Measurements from ENCODE around the gene NHLH1. TPM values are rescaled to one million over a fixed set of nuclear protein-coding genes. Genes with fewer than 3 reads are reported as not detected.

NHLH1 gene
- total RNA-seq, 1 experiment from 2014 or later, result 0.26 TPM

DNA sequence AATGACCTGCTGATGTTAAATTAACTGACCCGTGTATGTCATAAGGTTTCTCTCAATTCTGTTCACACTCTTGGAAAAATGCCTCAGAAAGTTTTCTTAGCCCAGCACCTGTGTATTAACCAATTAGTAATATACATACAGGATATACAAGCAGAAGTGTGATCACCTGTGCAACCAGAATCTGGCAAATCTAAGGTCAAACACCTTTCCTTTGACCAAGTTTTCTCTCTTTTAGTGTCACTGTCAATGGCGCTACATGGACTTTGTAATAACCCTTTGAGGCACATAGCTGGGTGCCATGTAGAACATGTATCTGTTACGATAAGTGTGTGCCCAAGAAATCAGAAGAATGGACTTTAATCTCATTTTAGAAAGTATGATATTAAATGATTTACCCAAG, 22.6 kb upstream of the NHLH1 start:
- no peaks in the 10 kb centered on the region for H3F3A ChIP-seq (ENCODE audit: insufficient read depth, low read depth)
- TF ChIP-seq CTCF (conservative IDR thresholded peaks at IDR 0.05) (no peak), EZH2 (IDR thresholded peaks at IDR 0.05; ENCODE audit: low read depth) (no peak)
- H3K27me3 ChIP-seq (ENCODE audit: insufficient read depth, low read depth), result no peaks in the 10 kb centered on the region
- DNase-seq, result no peak
- peak overlapping the region; percentile 93; the same call in 1 of the 2 replicates for H2AFZ ChIP-seq
- peak overlapping the region; percentile 88 for H3K4me3 ChIP-seq
- ChIA-PET POLR2A (ENCODE audit: unreplicated experiment) (no interaction called here), CTCF (interaction anchor here (0.7 kb wide), 1 partner anchor 60 kb away, joined by 17 read pairs; no protein-coding TSS in a partner anchor)
- H3K79me2 ChIP-seq (ENCODE audit: low read depth), result peaks cover 55% of the 10 kb centered on the region
- no peaks in the 10 kb centered on the region for H3K9me3 ChIP-seq (ENCODE audit: insufficient read depth, low read depth)
- intact Hi-C loops (cut with micrococcal nuclease; ENCODE audit: unreplicated experiment), result no loop called here
- H3K9me2 ChIP-seq (ENCODE audit: insufficient read depth), result no peaks in the 10 kb centered on the region
- H3K4me2 ChIP-seq, result peak overlapping the region; percentile 90
- H3K36me3 ChIP-seq (ENCODE audit: low read depth), result peaks cover 13% of the 10 kb centered on the region
- peaks cover 15% of the 10 kb centered on the region for H3K4me1 ChIP-seq (replicated peaks; ENCODE audit: insufficient read depth)
- no peak overlapping the region for H3K27ac ChIP-seq
- no TSS peak for BruUV-seq (replicated peaks)
- peaks cover 8% of the 10 kb centered on the region for H4K20me1 ChIP-seq (ENCODE audit: insufficient read depth)

DNA sequence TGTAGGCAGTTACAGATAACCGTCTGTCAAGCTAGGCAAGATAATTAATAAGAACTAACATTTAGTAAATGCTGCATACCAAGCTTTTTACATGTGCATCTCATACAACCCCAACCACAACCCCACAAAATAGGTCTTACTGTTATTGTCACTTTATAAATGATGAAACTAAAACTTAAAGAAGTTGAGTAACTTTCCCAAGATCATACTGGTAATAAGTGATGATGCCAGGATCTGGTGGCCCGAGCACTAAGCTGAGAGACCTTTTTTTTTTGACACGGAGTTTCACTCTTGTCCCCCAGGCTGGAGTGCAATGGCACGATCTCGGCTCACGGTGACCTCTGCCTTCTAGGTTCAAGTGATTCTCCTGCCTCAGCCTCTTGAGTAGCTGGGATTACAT, 21.9 kb upstream of the NHLH1 start:
- H3K4me1 ChIP-seq (replicated peaks; ENCODE audit: insufficient read depth), result peaks cover 15% of the 10 kb centered on the region

GRCh38 chr1:160346463-160346862, 20.4 kb upstream of the NHLH1 start:
- H4K20me1 ChIP-seq (ENCODE audit: insufficient read depth), result peaks cover 5% of the 10 kb centered on the region
- H3K36me3 ChIP-seq (ENCODE audit: low read depth), result peaks cover 12% of the 10 kb centered on the region; the same call in 1 of the 2 replicates
- H3K27ac ChIP-seq, result no peak overlapping the region
- TF ChIP-seq CTCF (conservative IDR thresholded peaks at IDR 0.05) (no peak), EZH2 (IDR thresholded peaks at IDR 0.05; ENCODE audit: low read depth) (no peak)
- CTCF ChIA-PET, result no interaction called here
- peaks cover 37% of the 10 kb centered on the region for H3K79me2 ChIP-seq (ENCODE audit: low read depth)
- H3K27me3 ChIP-seq (ENCODE audit: insufficient read depth, low read depth), result no peaks in the 10 kb centered on the region
- POLR2A ChIA-PET (ENCODE audit: unreplicated experiment), result no interaction called here
- no peak overlapping the region for H3K4me3 ChIP-seq
- no peaks in the 10 kb centered on the region for H3K9me2 ChIP-seq (ENCODE audit: insufficient read depth)
- H3F3A ChIP-seq (ENCODE audit: insufficient read depth, low read depth), result no peaks in the 10 kb centered on the region
- H3K9me3 ChIP-seq (ENCODE audit: insufficient read depth, low read depth), result no peaks in the 10 kb centered on the region
- no peak overlapping the region for H2AFZ ChIP-seq
- intact Hi-C loops (cut with micrococcal nuclease; ENCODE audit: unreplicated experiment), result no loop called here
- H3K4me2 ChIP-seq, result no peak overlapping the region
- no peak for DNase-seq
- peaks cover 14% of the 10 kb centered on the region for H3K4me1 ChIP-seq (replicated peaks; ENCODE audit: insufficient read depth)
- BruUV-seq (replicated peaks), result no TSS peak

More for the DNA sequence above, 21.9 kb upstream of the NHLH1 start:
- H3K9me2 ChIP-seq (ENCODE audit: insufficient read depth), result no peaks in the 10 kb centered on the region
- POLR2A ChIA-PET (ENCODE audit: unreplicated experiment), result interaction anchor here (0.6 kb wide), 1 partner anchor 12 kb away, joined by 6 read pairs; no protein-coding TSS in a partner anchor
- H2AFZ ChIP-seq, result no peak overlapping the region
- CTCF ChIA-PET, result interaction anchor here (0.5 kb wide), 1 partner anchor 31 kb away, joined by 3 read pairs; no protein-coding TSS in a partner anchor
- TF ChIP-seq CTCF (conservative IDR thresholded peaks at IDR 0.05) (no peak), EZH2 (IDR thresholded peaks at IDR 0.05; ENCODE audit: low read depth) (no peak)
- H3K27me3 ChIP-seq (ENCODE audit: insufficient read depth, low read depth), result no peaks in the 10 kb centered on the region
- H3K79me2 ChIP-seq (ENCODE audit: low read depth), result peaks cover 52% of the 10 kb centered on the region
- BruUV-seq (replicated peaks), result no TSS peak
- peak overlapping the region; percentile 90; the same call in 1 of the 2 replicates for H3K4me2 ChIP-seq
- no peaks in the 10 kb centered on the region for H3F3A ChIP-seq (ENCODE audit: insufficient read depth, low read depth)
- H3K36me3 ChIP-seq (ENCODE audit: low read depth), result peaks cover 6% of the 10 kb centered on the region
- no peaks in the 10 kb centered on the region for H3K9me3 ChIP-seq (ENCODE audit: insufficient read depth, low read depth)
- intact Hi-C loops (cut with micrococcal nuclease; ENCODE audit: unreplicated experiment), result no loop called here
- no peak overlapping the region for H3K4me3 ChIP-seq
- DNase-seq, result no peak
- peaks cover 8% of the 10 kb centered on the region for H4K20me1 ChIP-seq (ENCODE audit: insufficient read depth)
- no peak overlapping the region for H3K27ac ChIP-seq

All from PC-9 (cell line).